Inflammatory macrophage treated with lipopolysaccharide for 4 hours (primary cell): ENCODE measurements around the gene AK8.
"Not testable (repeated sequence)": the region's sequence is repeated elsewhere in the genome, so short reads cannot be mapped to it uniquely, and the experiment has no call there.

Source experiments
- DNase-seq: peaks from one replicate; pipeline ENCODE4 v3.0.0-alpha.2; 2020

AK8 gene

DNA sequence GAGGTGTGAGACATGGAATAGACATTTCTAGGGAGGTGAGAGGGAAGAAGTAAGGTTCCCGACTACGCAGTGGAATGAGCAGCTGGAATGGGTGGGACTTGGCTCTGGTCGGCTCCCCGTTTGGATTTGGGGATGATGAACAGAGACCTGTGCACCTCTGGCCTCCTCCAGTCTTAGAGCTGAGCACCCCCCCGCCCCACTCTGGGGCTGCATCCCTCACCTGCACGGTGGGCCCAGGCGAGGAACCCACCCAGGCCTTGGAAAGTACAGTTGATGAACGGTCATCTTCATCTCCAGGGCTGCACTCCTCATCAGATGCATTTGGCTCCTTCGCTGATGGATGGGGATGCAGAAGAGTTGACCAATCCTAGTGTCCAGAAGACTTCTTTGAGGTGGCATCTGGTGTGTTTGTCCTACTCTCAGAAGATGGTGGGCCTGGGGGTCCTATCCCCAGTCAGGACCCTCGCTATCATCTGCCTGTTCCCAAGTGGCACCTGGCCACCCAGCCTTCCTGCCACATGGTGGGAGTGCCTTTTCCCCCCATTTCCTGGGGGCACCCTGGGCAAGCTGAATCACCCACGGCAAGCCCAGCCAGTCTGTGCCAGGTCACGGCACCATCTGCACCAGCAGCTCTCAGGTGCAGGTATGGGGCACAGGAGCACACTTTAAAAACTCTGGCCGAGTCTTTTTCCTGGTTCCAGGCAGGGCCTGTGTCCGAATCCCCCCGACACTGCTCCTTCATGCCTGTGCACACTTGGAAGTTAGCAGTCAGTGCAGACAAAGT, 137.4 kb downstream of the AK8 start:
- no peak for DNase-seq

- DNase-seq, result no peak
These were observed 138.3 kb downstream of the AK8 start for GRCh38 chr9:132739710-132740310.

GRCh38 chr9:132733260-132733815, 144.7 kb downstream of the AK8 start:
- DNase-seq, result no peak

DNA sequence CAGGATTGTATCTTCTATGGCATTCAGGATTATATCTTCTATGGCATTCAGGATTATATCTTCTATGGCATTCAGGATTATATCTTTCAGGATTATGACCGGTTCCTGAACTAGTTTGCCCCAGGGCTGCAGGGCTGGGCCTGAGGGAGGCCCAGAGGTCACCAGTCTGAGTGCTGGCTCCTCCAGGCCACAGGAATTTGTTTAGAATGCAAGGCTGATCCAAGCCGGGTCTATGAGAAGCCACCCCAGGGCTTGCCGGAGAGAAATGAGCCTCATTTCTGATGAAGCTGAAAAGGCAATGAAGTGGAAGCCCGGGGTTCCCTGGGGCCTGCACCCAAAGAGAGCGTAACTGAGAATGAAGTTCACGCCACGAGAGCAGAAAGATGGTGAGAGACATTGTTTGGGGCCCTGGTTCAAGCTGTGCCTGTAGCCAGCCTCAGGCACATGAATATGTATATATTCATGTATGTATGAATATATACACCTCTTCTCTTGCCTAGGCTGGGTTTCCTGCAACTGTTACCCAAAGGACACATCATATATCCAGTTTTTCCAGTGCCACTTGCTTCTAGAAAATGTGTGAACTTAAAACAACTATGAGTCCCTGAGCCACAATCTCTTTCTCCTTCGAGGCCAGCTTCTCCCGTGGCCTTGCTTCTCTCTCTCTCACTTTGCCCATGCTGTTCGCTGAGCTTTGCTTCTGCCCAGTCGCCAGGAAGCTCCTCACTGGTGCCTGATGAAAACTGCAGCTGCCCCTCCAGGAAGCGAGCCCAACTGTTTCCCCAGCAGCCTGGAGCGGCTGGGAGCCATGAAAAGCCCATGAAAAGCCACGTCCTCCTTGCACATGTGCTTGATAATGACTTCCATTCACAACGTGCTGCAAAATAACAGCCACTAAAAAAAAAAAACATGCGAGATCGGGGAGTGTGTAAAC, 145.5 kb downstream of the AK8 start:
- no peak for DNase-seq

DNA sequence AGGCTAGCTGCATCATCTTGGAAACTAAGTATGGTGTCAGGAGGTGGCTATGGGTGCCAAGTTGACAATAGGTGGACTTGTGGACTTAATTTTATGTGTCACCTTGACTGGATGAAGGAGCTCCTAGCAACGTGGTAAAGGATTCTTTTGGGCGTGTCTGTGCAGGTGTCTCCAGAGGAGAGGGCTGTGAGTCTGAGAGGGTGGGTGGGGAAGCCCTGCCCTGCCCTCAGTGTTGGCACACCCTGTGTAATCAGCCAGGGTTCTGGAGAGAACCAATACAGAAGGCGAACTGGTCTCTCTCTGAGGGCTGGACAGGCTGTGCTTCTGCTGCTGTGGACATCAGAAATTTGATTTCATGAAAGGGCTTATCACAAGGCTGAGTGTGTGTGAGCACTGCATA, 146.9 kb downstream of the AK8 start:
- no peak for DNase-seq

DNA sequence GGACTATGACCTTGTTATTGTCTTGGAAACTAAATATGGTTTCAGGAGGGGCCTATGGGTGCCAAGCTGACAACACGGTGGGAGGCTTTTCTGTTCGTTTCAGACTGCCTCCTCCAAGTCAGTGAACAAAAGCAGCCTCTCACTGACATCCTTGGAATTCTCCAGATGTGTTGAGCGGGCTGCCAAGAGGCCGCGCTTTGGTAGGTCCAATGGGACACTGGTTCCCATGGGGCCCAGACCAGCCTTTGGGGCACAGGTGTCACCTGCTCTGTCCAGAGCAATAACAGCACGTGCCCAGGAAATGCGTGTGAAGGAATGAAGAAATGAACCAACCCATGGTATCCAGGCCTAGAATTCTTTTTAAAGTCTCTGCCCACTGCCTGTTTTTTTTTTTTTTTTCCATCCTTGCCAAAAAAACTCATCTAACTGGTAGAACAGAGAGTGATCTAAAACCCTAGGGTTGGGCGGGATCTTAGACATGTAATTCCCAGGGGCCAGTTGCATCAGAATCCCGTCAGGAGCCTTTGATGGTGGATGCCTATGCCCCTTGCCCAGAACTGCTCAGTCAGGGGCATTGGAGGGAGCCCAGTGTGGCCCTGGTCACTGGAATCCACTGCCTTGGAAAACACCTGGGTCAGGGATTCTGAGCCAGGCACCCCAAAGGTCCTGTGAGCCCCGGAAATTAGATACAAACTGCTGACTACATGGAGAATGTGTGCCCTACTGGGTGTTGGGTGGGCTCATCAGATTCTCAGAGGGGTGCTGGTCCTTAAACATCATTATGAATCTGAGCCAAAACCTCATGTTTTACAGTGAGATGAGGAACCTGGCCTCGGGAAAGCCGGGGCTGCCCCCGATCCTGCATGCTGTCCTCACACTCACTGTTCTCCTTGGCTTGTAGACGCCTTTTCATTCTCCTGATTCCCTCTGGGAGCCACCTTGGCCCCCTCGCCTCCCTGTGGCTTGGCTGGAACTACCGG, 147.7 kb downstream of the AK8 start:
- no peak for DNase-seq

- DNase-seq, result no peak
These were observed 148.7 kb downstream of the AK8 start for GRCh38 chr9:132729235-132729890.

- no peak for DNase-seq
These were observed 149.6 kb downstream of the AK8 start for GRCh38 chr9:132728497-132728896.

DNA sequence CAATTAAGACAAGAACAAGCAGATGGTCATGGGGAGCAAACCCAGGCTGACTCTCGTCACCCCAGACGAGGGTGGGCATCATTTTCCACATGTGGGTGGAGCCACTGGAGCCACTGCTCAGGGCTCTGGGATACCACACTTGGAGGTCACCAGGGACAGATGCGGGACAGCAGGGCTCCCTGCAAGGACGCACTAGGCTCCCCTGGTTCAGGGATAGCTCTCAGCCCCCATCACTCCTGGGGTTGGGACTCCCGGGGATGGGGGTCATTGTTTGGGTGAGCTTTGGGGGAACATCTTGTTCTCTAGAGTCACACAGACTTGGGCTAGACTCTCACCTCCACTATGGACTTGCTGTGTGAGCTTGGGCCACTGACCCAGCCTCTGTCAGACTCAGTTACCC, 150.0 kb downstream of the AK8 start:
- DNase-seq, result no peak

DNA sequence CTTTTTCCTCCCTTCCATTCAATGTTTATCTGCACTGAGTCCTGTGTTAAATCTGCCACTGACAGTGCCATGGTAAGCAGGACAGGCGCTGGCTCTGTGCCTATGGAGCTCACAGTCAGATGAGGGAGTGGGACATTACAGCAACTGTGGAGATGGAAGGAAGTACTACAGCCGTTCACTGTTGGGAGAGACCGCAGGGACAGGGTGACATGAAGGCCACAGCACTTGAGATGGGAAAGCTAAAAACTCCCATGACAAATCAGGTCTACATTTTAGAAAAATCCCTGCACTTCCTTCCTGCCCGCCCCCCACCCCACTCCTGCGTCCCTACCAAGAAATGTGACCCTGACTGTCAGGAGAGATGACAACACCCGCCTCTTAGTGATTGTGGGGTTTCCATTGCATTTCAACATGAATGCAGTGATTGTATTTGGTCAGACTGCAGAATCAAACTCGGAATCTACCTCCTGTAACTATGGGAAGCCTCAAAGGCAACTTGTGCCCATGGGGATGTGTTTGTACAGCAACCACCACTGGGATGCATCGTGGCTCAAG, 151.4 kb downstream of the AK8 start:
- peak; percentile 10 for DNase-seq

GRCh38 chr9:132725306-132725705, 152.8 kb downstream of the AK8 start:
- no peak for DNase-seq

DNA sequence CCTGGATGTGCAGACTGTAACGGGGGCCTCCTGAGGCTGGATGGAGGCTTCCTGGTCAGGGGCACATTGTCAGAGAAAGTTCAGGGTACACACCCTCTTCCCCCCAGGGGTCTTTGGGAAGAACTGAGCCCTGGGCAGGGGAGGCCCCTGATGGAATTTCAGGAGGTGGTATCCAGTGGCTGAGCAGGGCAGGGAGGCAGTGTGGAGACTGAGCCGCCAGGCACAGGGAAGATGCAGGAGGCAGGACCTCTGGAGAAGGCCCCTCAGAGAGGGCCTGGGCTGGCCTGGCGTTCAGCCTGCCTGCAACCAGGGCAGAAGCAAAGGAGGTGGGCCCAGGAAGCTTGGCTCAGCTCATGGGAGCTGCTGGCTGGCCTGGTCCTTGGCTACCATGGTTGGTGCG, 154.3 kb downstream of the AK8 start:
- no peak for DNase-seq

- no peak for DNase-seq
These were observed 155.5 kb downstream of the AK8 start for GRCh38 chr9:132722564-132723065.

DNA sequence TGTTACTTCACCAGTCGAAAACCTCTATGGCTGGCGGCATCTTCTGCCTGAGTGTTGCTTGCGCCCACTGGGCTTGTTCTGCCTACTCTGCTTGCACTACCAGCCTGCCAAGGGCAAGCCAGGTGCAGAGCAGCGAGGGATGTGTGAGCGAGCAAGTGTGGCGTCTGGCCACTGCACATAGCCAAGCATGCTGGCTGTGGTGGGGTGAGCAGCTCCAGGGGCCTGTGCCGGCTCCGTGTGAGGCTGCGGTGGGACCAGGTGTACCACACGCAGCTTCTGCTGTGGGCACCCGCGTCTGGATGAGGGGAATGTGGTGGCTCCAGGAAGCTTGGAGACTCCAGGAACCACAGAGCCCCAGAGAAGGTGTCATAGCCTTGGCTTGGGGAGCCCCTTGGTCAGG, 156.4 kb downstream of the AK8 start:
- no peak for DNase-seq

DNA sequence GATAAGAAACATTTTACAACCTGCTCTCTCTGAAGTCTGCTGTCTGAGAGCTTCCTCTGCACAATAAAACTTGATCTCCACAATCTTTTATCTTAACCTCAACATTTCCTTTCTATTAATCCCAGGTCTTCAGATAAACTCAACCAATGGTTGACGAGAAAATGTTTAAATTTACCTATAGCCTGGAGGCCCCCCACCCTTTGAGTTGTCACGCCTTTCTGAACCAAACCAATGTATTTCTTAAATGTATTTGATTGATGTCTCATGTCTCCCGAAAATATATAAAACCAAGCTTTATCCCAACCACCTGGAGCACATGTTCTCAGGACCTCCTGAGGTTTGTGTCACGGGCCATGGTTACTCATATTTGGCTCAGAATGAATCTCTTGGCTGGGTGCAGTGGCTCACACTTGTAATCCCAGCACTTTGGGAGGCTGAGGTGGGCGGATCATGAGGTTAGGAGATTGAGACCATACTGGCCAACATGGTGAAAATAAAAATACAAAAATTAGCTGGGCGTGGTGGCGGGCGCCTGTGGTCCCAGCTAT, 159.6 kb downstream of the AK8 start:
- DNase-seq, result not testable (repeated sequence)

GRCh38 chr9:132717326-132717945, 160.6 kb downstream of the AK8 start:
- no peak for DNase-seq

DNA sequence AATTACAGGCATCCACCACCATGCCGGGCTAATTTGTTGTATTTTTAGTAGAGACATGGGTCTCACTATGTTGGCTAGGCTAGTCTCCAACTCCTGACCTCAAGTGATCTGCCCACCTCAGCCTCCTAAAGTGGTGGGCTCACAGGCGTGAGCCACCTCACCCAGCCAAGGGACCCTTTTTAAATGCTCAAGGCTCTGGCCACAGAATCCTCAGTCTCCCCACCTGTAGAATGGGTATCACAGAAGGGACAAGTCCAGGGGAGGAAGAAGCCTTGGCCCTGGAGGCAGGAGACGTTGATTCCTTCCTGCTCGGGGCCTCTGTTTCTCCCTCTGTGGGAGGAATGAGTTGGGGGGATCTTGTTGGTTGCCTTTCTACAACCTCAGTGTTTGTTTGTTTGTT, 162.1 kb downstream of the AK8 start:
- DNase-seq, result no peak

GRCh38 chr9:132712753-132713152, 165.3 kb downstream of the AK8 start:
- DNase-seq, result no peak

DNA sequence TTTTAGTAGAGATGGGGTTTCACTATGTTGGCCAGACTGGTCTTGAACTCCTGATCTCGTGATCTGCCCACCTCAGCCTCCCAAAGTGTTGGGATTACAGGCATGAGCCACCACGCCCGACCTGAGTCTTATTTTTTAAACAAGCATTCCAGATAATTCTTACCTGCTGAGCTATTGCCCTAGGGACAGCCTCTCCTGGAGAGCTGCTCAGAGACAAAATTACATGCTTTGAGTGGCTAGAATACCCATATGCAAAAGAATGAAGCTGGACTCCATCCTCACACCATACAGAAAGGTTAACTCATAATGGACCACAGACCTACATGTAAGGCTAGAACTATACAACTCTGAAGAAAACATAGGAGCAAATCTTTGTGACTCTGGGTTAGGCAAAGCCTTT, 166.2 kb downstream of the AK8 start:
- DNase-seq, result no peak

GRCh38 chr9:132711152-132711551, 166.9 kb downstream of the AK8 start:
- not testable (repeated sequence) for DNase-seq
